Measurements from ENCODE around the gene KCNJ10.

The KCNJ10 gene

DNA sequence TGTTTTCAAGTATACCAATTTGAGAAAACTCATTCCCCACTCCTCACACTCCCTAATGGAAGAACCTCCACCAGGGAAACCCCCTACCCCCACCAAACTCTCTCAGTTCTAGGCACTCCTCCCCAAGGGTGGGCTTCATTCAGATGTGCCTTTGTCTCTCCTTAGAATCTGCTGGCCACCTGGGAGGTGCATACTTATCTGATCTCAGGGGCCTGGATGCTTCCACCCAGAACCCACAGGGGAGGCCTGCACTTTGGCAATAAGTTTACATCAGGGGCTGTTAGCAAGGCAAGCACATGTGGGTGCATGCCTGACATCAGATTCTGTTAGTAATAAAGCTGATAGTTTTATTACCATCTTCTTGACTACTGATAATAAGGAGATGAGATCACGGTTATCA lies 83.4 kb downstream of the KCNJ10 start:
- TF ChIP-seq, protein P1, sequence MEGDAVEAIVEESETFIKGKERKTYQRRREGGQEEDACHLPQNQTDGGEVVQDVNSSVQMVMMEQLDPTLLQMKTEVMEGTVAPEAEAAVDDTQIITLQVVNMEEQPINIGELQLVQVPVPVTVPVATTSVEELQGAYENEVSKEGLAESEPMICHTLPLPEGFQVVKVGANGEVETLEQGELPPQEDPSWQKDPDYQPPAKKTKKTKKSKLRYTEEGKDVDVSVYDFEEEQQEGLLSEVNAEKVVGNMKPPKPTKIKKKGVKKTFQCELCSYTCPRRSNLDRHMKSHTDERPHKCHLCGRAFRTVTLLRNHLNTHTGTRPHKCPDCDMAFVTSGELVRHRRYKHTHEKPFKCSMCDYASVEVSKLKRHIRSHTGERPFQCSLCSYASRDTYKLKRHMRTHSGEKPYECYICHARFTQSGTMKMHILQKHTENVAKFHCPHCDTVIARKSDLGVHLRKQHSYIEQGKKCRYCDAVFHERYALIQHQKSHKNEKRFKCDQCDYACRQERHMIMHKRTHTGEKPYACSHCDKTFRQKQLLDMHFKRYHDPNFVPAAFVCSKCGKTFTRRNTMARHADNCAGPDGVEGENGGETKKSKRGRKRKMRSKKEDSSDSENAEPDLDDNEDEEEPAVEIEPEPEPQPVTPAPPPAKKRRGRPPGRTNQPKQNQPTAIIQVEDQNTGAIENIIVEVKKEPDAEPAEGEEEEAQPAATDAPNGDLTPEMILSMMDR (IDR thresholded peaks at IDR 0.05; ENCODE audit: low read length), result no peak
- no peak for TF ChIP-seq EZH2 (IDR thresholded peaks at IDR 0.05; ENCODE audit: borderline replicate concordance, low read length)
- H3F3A ChIP-seq (ENCODE audit: insufficient read depth, low read length), result no peaks in the 10 kb centered on the region
- H3K36me3 ChIP-seq (ENCODE audit: insufficient read depth, low read length), result no peaks in the 10 kb centered on the region
- no peak overlapping the region for H3K9ac ChIP-seq (ENCODE audit: low read length)
- no peak overlapping the region for H3K27ac ChIP-seq (ENCODE audit: low read depth, low read length, poor library complexity, severe bottlenecking)
- no peaks in the 10 kb centered on the region for H3K9me3 ChIP-seq (ENCODE audit: low read length)
- H3K27me3 ChIP-seq (ENCODE audit: insufficient read depth, low read length), result peaks cover 3% of the 10 kb centered on the region; the same call in 1 of the 2 replicates
- H3K4me1 ChIP-seq (ENCODE audit: insufficient read depth, low read length, severe bottlenecking), result no peaks in the 10 kb centered on the region
- H3K4me2 ChIP-seq (ENCODE audit: low read length), result no peak overlapping the region
- H3K79me2 ChIP-seq (ENCODE audit: insufficient read depth, low read length), result no peaks in the 10 kb centered on the region
- no peak overlapping the region for H2AFZ ChIP-seq (ENCODE audit: low read length)
- no peaks in the 10 kb centered on the region for H4K20me1 ChIP-seq (ENCODE audit: insufficient read depth, low read length)
- no peaks in the 10 kb centered on the region for H3K9me2 ChIP-seq (ENCODE audit: low read depth, low read length)
- H3K4me3 ChIP-seq (ENCODE audit: low read depth, low read length, poor library complexity, severe bottlenecking), result no peak overlapping the region

DNA sequence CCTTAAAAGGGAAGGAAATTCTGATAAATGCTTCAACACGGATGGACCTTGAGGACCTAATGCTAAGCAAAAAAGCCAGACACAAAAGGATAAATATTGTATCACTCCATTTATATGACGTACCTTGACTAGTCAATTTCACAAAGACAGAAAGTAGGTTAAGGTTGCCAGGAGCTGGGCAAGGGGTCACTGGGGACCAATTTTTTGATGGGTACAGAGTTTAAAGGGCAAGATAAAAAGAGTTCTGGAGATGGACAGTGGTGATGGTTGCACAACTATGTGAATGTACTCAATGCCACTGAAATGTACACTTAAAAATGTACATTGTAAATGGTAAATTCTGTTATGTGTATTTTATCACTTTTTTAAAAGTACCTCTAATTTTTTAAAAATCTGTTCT lies 83.9 kb downstream of the KCNJ10 start:
- no peak overlapping the region for H2AFZ ChIP-seq (ENCODE audit: low read length)
- H3K27me3 ChIP-seq (ENCODE audit: insufficient read depth, low read length), result peaks cover 3% of the 10 kb centered on the region; the same call in 1 of the 2 replicates

DNA sequence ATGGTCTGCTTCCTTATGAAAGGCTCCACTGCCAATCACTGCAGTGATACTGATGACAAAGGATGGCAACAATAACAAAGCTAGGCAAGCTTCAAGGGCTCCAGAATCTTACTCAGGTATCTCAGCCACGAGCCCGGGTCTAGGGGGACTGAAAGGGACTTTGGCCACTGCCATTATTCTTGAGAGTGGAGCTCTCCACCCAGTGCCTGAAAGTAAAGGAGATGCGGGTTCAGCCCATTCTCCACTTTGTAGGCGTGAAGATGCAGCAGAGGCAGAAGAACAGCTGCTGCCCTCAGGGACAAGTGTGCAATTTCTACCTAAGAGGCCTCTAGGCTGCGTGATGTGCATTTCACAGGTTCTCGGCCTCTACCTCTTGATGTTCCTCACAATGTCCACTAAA lies 84.5 kb downstream of the KCNJ10 start:
- H3K27me3 ChIP-seq (ENCODE audit: insufficient read depth, low read length), result peaks cover 3% of the 10 kb centered on the region; the same call in 1 of the 2 replicates
- no peaks in the 10 kb centered on the region for H3K4me1 ChIP-seq (ENCODE audit: insufficient read depth, low read length, severe bottlenecking)
- no peaks in the 10 kb centered on the region for H3K36me3 ChIP-seq (ENCODE audit: insufficient read depth, low read length)
- H3K9me3 ChIP-seq (ENCODE audit: low read length), result no peaks in the 10 kb centered on the region
- no peaks in the 10 kb centered on the region for H3K9me2 ChIP-seq (ENCODE audit: low read depth, low read length)
- H3K27ac ChIP-seq (ENCODE audit: low read depth, low read length, poor library complexity, severe bottlenecking), result no peak overlapping the region
- no peaks in the 10 kb centered on the region for H3K79me2 ChIP-seq (ENCODE audit: insufficient read depth, low read length)
- H3K4me2 ChIP-seq (ENCODE audit: low read length), result no peak overlapping the region
- H3F3A ChIP-seq (ENCODE audit: insufficient read depth, low read length), result no peaks in the 10 kb centered on the region
- H4K20me1 ChIP-seq (ENCODE audit: insufficient read depth, low read length), result no peaks in the 10 kb centered on the region
- H3K9ac ChIP-seq (ENCODE audit: low read length), result no peak overlapping the region
- no peak for TF ChIP-seq EZH2 (IDR thresholded peaks at IDR 0.05; ENCODE audit: borderline replicate concordance, low read length)
- TF ChIP-seq, protein P1 (IDR thresholded peaks at IDR 0.05; ENCODE audit: low read length), result no peak
- no peak overlapping the region for H2AFZ ChIP-seq (ENCODE audit: low read length)
- no peak overlapping the region for H3K4me3 ChIP-seq (ENCODE audit: low read depth, low read length, poor library complexity, severe bottlenecking)

More for the DNA sequence above, 83.9 kb downstream of the KCNJ10 start:
- no peaks in the 10 kb centered on the region for H3K4me1 ChIP-seq (ENCODE audit: insufficient read depth, low read length, severe bottlenecking)
- H3K9me3 ChIP-seq (ENCODE audit: low read length), result no peaks in the 10 kb centered on the region
- H3K9ac ChIP-seq (ENCODE audit: low read length), result no peak overlapping the region
- no peaks in the 10 kb centered on the region for H3K79me2 ChIP-seq (ENCODE audit: insufficient read depth, low read length)
- no peak overlapping the region for H3K4me2 ChIP-seq (ENCODE audit: low read length)
- H3K9me2 ChIP-seq (ENCODE audit: low read depth, low read length), result no peaks in the 10 kb centered on the region
- no peaks in the 10 kb centered on the region for H4K20me1 ChIP-seq (ENCODE audit: insufficient read depth, low read length)
- H3K36me3 ChIP-seq (ENCODE audit: insufficient read depth, low read length), result no peaks in the 10 kb centered on the region
- no peak overlapping the region for H3K4me3 ChIP-seq (ENCODE audit: low read depth, low read length, poor library complexity, severe bottlenecking)
- H3K27ac ChIP-seq (ENCODE audit: low read depth, low read length, poor library complexity, severe bottlenecking), result no peak overlapping the region
- TF ChIP-seq, protein P1 (IDR thresholded peaks at IDR 0.05; ENCODE audit: low read length), result no peak
- no peak for TF ChIP-seq EZH2 (IDR thresholded peaks at IDR 0.05; ENCODE audit: borderline replicate concordance, low read length)
- H3F3A ChIP-seq (ENCODE audit: insufficient read depth, low read length), result no peaks in the 10 kb centered on the region
